RCC 7860 (cell line): ENCODE measurements around the gene KRTAP10-10.
"Not testable (repeated sequence)": the region's sequence is repeated elsewhere in the genome, so short reads cannot be mapped to it uniquely, and the experiment has no call there.

Experiments used
- DNase-seq: peaks from one replicate; pipeline ENCODE4 v3.0.0-alpha.2; 2015; ENCODE audit warnings: low spot score
- FAIRE-seq: peaks from 2 replicates; lab custom pipeline; 2012; peaks lifted over from hg19 to GRCh38; lab: Jason Lieb, UNC

Gene KRTAP10-10

GRCh38 chr21:44648557-44649311 is 11.6 kb downstream of the KRTAP10-10 start:
- DNase-seq (no peak), FAIRE-seq (no peak)

DNA sequence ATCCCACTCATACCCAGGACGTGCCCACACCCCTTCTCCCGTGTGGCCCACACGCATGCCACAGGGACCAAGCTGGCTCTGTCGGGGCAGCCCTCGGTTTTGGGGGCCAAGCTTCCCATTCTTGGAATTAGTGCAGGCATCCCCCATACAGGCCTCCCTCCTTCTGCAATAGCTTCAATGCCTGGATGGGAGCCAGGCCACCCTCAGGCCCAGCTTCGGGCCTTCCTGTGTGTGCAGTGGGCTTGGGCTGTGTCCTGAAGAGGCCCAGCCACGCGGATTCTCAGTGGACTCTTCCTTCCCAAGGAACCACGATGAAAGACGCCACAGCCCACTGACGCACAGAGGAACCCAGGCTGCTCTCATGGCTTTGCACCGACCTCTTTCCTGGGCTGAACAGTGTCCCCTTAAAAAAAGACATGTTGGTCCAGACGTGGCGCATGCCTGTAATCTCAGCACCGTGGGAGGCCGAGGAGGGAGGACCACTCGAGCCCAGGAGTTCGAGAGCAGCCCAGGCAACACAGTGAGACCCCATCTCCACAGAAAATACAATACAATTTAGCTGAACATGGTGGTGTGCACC is 12.5 kb downstream of the KRTAP10-10 start:
- DNase-seq (no peak), FAIRE-seq (no peak)

DNA sequence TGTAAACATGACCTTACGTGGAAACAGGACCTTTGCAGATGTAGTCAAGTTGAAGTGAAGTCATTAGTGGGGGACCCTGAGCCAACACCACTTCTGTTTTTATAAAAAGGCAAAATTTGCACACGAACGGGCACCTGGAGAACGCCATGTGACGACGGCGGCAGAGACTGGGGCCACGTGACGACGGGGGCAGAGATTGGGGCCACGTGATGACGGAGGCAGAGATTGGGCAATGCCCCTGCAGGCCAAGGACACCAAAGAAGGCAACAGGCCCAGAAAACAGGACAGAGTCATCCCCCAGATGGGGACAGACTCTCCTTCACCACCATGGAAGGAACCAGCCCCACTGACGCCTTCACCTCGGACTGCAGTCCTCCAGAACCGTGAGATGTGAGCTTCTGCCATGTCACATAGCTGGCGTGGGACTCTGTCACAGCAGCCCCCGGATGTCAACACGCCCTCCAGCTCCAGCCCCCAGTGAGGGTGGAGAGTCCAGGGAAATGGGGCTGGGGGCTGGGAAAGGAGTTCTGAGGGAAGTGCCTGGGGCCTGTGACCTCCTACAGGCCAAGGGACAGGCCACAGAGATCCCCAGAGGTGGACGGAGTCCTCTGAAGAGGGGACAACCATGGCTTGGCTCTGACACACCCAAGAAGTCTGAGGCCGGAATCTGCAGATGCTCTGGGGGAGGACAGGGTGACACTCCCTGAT is 13.3 kb downstream of the KRTAP10-10 start:
- FAIRE-seq (no peak), DNase-seq (no peak)

- no peak for FAIRE-seq
- DNase-seq = no peak
Observed at GRCh38 chr21:44650973-44651675, 14.0 kb downstream of the KRTAP10-10 start.

DNA sequence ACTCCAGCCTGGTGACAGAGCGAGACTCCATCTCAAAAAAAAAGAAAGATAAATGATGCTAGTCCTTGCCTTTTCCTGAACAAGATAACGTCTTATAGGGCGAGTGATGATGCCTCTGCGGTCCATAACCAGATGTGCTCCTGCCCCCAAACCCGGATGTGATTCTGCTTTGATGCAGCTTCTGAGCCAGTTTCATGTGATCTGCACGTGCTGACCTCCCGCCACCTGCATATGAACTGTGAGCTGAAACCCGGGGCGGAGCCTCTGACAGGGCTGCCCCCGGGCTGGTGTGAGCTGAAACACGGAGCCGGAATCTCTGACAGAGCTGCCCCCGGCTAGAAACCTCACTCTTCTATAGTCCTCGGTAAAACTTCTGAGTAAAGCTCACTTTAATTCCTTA is 16.0 kb downstream of the KRTAP10-10 start:
- FAIRE-seq = no peak

GRCh38 chr21:44653656-44654575 is 16.8 kb downstream of the KRTAP10-10 start:
- no peak for DNase-seq
- FAIRE-seq = no peak

More for the DNA sequence above, 16.0 kb downstream of the KRTAP10-10 start:
- DNase-seq = no peak

DNA sequence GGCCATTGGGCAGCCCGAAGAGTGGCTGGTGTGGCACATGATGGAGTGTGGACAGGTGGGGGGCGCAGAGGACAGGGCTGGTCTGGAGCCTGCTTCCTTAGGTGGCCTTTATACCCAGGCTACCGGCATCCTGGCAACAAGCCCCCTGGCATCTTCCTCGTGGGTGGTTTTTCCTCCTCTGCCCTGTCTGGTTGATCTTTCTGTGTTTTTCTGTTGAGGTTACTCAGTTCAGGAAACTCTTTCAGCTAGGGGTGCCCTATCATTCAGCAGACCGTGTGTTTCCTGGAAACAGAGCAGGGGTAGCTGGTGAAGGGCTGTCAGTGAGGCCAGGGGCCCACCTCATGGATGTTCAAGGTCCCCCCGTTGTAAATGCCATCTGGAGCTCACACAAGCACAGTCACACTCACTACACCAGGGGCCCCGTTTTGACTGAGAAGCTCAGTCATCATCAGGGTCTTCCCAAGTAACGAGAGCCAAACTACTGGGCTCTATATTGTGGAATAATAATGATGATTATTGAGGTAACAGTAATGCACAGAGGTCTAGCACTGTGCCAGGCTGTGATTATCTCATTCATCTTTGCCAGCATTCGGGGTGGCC is 17.5 kb downstream of the KRTAP10-10 start, which contains the start of gene KRTAP12-4:
TSS of gene KRTAP12-4 (minus strand) at position 84 of the 600 bp plus-strand sequence. CDS start at position 39, 45 bp downstream.
- FAIRE-seq (no peak), DNase-seq (no peak)

- no peak for DNase-seq
- no peak for FAIRE-seq
Observed at GRCh38 chr21:44656868-44657267, 19.7 kb downstream of the KRTAP10-10 start.

DNA sequence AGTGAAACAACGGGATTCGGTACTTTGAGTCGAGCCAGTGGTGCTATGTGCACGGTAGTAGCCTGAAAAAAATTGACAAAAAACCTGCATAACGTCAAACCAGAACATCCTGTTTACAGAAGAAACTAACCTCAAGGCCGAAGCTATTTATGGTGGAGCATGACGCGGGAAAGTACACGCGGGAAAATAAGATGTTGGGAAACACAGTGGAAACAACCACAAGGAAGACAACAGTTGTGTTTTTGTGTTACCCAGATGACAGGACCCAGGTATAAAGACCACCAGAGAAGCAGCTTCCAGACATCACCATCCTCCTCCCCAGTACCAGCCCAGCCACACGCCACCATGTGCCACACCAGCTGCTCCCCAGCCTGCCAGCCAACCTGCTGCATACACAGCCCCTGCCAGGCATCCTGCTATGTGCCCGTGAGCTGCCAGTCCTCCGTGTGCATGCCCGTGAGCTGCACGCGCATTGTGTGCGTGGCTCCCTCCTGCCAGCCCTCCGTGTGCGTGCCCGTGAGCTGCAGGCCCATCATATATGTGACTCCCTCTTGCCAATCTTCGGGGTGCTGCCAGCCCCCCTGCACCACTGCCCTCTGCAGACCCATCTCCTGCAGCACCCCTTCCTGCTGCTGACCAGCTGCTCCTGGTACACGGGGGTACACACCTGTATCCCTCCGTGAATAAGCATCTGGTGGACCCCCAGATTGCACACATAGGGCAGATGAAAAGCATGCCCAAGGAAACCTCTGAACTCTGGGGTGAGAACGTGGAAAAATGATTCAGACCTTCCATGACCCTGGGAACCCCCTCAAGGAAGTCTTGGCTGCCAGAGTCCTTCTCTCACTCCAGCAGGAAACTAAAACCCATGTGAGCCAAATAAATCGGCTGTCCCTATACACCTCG is 20.7 kb downstream of the KRTAP10-10 start, which contains the start of gene KRTAP12-3:
TSS of gene KRTAP12-3 (plus strand) at position 298 of the 906 bp plus-strand sequence. CDS start at position 346, 48 bp downstream.
- DNase-seq (no peak), FAIRE-seq (no peak)

- DNase-seq = no peak
Observed at GRCh38 chr21:44658541-44658910, 21.4 kb downstream of the KRTAP10-10 start.

DNA sequence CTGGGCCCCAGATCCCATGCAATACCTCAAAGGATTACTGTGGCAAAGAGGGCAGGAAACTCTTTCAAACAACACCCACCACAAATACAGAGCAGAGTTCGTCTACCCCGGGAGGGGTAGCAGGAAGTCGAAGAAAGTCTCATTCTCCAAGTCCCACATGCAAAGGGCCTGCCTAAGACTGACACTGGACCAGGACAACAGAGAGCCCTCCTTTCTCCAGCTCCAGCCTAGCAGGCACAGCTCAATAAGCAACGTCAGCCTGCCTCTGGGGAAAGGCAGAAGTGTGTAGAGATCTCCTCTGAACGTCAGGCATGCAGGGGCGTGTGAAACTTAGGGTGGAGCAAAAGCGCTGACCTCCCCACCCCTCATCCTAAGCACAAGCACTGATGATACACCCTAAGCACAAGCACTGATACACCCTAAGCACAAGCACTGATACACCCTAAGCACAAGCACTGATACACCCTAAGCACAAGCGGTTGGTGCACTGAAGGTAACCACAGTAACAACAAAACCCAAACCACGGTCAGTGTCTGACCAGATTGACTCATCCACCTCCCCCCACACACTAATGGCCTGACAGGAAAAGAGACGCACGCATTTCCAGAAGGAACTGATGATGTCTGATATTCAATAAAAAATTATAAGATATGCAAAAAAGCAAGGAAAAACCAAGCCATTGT is 21.9 kb downstream of the KRTAP10-10 start:
- FAIRE-seq = no peak

More at GRCh38 chr21:44658541-44658910, 21.4 kb downstream of the KRTAP10-10 start:
- FAIRE-seq = no peak

DNA sequence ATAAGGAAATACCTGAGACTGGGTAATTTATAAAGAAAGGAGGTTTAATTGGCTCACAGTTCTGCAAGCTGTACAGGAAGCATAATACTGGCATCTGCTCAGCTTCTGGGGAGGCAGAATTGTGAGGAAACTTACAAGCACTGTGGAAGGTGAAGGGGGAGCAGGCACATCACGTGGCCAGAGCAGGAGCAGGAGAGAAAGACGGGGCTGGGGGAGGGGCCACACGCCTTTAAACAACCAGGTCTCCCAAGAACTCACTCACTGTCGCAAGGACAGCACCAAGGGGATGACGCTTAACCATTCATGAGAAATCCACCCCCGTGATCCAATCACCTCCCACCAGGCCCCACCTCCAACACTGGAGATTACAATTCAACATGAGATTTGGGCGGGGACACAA is 24.4 kb downstream of the KRTAP10-10 start:
- DNase-seq, FAIRE-seq: not testable (repeated sequence)

More for the DNA sequence above, 21.9 kb downstream of the KRTAP10-10 start:
- no peak for DNase-seq

- no peak for FAIRE-seq
Observed at GRCh38 chr21:44664691-44665090, 27.5 kb downstream of the KRTAP10-10 start.

DNA sequence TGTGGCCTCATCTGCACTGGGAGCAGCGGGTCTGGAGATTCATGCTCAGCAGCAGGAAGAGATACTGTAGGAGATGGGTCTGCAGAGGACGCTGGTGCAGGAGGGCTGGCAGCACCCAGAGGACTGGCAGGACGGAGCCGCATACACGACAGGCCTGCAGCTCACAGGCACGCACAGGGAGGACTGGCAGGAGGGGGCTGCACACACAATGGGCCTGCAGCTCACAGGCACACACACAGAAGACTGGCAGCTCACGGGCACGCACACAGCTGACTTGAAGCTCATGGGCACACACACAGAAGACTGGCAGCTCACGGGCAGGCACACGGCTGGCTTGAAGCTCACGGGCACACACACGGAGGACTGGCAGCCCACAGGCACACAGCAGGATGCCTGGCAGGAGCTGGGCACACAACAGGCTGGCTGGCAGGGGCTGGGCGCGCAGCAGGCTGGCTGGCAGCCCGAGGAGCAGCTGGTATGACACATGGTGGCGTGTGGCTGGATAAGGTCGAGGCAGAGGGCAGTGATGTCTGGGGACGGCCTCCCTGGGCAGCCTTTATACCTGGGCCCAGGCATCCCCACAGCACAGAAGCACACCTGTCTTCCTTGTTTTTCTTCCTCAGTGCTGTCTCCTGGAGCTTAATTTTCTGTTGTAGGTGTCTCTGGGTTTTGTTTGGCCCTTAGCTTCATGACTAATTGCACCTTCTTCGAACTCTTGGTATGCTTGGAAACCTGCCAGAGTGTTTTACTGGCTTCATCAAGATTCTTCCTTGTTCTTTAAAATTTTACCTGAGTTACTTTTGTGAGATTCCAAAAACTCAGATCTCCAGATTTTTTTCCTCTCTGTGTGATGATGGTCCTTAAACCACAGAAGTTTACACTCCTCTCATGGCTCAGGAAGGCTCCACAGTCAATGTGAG is 29.5 kb downstream of the KRTAP10-10 start, which contains the start of gene KRTAP12-2:
TSS of gene KRTAP12-2 (minus strand) at position 527 of the 920 bp plus-strand sequence. CDS start at position 486, 41 bp downstream.
- FAIRE-seq = no peak
- DNase-seq = no peak

More at GRCh38 chr21:44664691-44665090, 27.5 kb downstream of the KRTAP10-10 start:
- no peak for DNase-seq

GRCh38 chr21:44667612-44668011 is 30.5 kb downstream of the KRTAP10-10 start:
- no peak for FAIRE-seq

GRCh38 chr21:44670642-44671432 is 33.7 kb downstream of the KRTAP10-10 start:
- FAIRE-seq = no peak

More at GRCh38 chr21:44667612-44668011, 30.5 kb downstream of the KRTAP10-10 start:
- DNase-seq = no peak

More at GRCh38 chr21:44670642-44671432, 33.7 kb downstream of the KRTAP10-10 start:
- DNase-seq = no peak
